Measurements from ENCODE around the gene LPP. TPM values are rescaled to one million over a fixed set of nuclear protein-coding genes. Genes with fewer than 3 reads are reported as not detected.

The LPP gene
- total RNA-seq, 3 donors from 2014 or later (not counting 1 experiment from before 2014, with no cell fraction given) = 137 to 163 (median 149) TPM

GRCh38 chr3:188220988-188221818 lies 67.2 kb downstream of the LPP start:
- Mint-ChIP-seq H3K27me3 (ENCODE audit: low read depth in 2 of 2) (no peaks in the 10 kb centered on the region), H3K36me3 (no peaks in the 10 kb centered on the region), H3K27ac (no peak overlapping the region), H3K4me3 (no peak overlapping the region), H3K9me3 (no peaks in the 10 kb centered on the region), H3K4me1 (peaks cover 64% of the 10 kb centered on the region in 2 donors)
- TF ChIP-seq, protein P1, sequence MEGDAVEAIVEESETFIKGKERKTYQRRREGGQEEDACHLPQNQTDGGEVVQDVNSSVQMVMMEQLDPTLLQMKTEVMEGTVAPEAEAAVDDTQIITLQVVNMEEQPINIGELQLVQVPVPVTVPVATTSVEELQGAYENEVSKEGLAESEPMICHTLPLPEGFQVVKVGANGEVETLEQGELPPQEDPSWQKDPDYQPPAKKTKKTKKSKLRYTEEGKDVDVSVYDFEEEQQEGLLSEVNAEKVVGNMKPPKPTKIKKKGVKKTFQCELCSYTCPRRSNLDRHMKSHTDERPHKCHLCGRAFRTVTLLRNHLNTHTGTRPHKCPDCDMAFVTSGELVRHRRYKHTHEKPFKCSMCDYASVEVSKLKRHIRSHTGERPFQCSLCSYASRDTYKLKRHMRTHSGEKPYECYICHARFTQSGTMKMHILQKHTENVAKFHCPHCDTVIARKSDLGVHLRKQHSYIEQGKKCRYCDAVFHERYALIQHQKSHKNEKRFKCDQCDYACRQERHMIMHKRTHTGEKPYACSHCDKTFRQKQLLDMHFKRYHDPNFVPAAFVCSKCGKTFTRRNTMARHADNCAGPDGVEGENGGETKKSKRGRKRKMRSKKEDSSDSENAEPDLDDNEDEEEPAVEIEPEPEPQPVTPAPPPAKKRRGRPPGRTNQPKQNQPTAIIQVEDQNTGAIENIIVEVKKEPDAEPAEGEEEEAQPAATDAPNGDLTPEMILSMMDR (IDR thresholded peaks at IDR 0.05) = no peak
- no peaks in the 10 kb centered on the region for H3K27me3 ChIP-seq (ENCODE audit: control insufficient read depth, insufficient read depth, low read length)
- intact Hi-C loops (cut with micrococcal nuclease) = no loop called here
- H3K4me1 ChIP-seq (ENCODE audit: control insufficient read depth, insufficient read depth, low read length) = peaks cover 12% of the 10 kb centered on the region
- no peaks in the 10 kb centered on the region for H3K9me3 ChIP-seq (ENCODE audit: control insufficient read depth, insufficient read depth, low read length)
- 97% methylated on average over 11 of the region's 11 CpGs for WGBS (ENCODE audit: insufficient coverage)
- DNase-seq (no peak), ATAC-seq (no peak)
- no peak overlapping the region for H3K27ac ChIP-seq (ENCODE audit: low read length)
- H3K4me3 ChIP-seq (ENCODE audit: low read length) = no peak overlapping the region
- peaks cover 2% of the 10 kb centered on the region for H3K36me3 ChIP-seq (ENCODE audit: control insufficient read depth, insufficient read depth, low read length)

DNA sequence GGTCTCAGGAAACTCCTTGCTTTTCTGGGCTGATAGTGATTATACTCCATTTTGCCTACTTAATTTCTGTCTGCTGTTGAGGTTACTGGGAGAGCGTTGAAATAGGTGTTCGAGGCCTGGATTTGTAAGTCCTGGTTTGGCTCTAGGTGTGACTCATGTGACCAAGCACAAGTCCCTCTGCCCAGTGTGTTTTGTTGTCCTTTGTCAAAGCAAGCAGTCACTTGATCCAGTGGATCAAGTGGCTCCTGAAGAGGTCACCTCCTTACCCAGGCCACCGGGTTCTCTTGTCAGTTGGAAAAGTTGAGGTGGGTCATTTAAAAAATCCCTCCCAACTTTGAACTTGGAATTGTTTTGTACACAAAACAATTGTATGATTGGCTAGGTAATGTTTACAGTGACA lies 70.0 kb downstream of the LPP start:
- DNase-seq = no peak

GRCh38 chr3:188227442-188227841 lies 73.5 kb downstream of the LPP start:
- Histone ChIP-seq H3K4me1 (ENCODE audit: control insufficient read depth, insufficient read depth, low read length) (no peaks in the 10 kb centered on the region), H3K36me3 (ENCODE audit: control insufficient read depth, insufficient read depth, low read length) (no peaks in the 10 kb centered on the region), H3K4me3 (ENCODE audit: low read length) (no peak overlapping the region), H3K27me3 (ENCODE audit: control insufficient read depth, insufficient read depth, low read length) (no peaks in the 10 kb centered on the region), H3K27ac (ENCODE audit: low read length) (no peak overlapping the region), H3K9me3 (ENCODE audit: control insufficient read depth, insufficient read depth, low read length) (no peaks in the 10 kb centered on the region)
- DNase-seq (no peak), ATAC-seq (no peak)
- H3K4me3 Mint-ChIP-seq = no peak overlapping the region
- TF ChIP-seq, protein P1 (IDR thresholded peaks at IDR 0.05) = no peak
- H3K4me1 Mint-ChIP-seq = peaks cover 34 to 57% of the 10 kb centered on the region in 2 donors
- intact Hi-C loops (cut with micrococcal nuclease) = no loop called here
- H3K9me3 Mint-ChIP-seq = no peaks in the 10 kb centered on the region
- H3K27ac Mint-ChIP-seq = no peak overlapping the region
- WGBS (ENCODE audit: insufficient coverage) = 100% methylated on average over 3 of the region's 3 CpGs
- no peaks in the 10 kb centered on the region for H3K27me3 Mint-ChIP-seq (ENCODE audit: low read depth in 2 of 2)
- no peaks in the 10 kb centered on the region for H3K36me3 Mint-ChIP-seq

More for the DNA sequence above, 70.0 kb downstream of the LPP start:
- no peaks in the 10 kb centered on the region for H3K9me3 ChIP-seq (ENCODE audit: control insufficient read depth, insufficient read depth, low read length)
- H3K4me1 ChIP-seq (ENCODE audit: control insufficient read depth, insufficient read depth, low read length) = no peaks in the 10 kb centered on the region
- 97% methylated on average over 2 of the region's 3 CpGs for whole genome bisulfite sequencing (ENCODE audit: insufficient coverage)
- intact Hi-C loops (cut with micrococcal nuclease) = no loop called here
- no peaks in the 10 kb centered on the region for H3K9me3 Mint-ChIP-seq
- H3K27ac Mint-ChIP-seq = no peak overlapping the region
- H3K4me1 Mint-ChIP-seq = peaks cover 53 to 70% of the 10 kb centered on the region in 2 donors
- no peak overlapping the region for H3K27ac ChIP-seq (ENCODE audit: low read length)
- no peaks in the 10 kb centered on the region for H3K27me3 ChIP-seq (ENCODE audit: control insufficient read depth, insufficient read depth, low read length)
- no peaks in the 10 kb centered on the region for H3K36me3 Mint-ChIP-seq
- no peak overlapping the region for H3K4me3 Mint-ChIP-seq
- no peak for ATAC-seq
- no peaks in the 10 kb centered on the region for H3K27me3 Mint-ChIP-seq (ENCODE audit: low read depth in 2 of 2)
- no peak overlapping the region for H3K4me3 ChIP-seq (ENCODE audit: low read length)
- peaks cover 2% of the 10 kb centered on the region for H3K36me3 ChIP-seq (ENCODE audit: control insufficient read depth, insufficient read depth, low read length)
- TF ChIP-seq, protein P1 (IDR thresholded peaks at IDR 0.05) = no peak
